Measurements from ENCODE around the gene HSPA4.
"Not testable (repeated sequence)": the region's sequence is repeated elsewhere in the genome, so short reads cannot be mapped to it uniquely, and the experiment has no call there.

The HSPA4 gene

DNA sequence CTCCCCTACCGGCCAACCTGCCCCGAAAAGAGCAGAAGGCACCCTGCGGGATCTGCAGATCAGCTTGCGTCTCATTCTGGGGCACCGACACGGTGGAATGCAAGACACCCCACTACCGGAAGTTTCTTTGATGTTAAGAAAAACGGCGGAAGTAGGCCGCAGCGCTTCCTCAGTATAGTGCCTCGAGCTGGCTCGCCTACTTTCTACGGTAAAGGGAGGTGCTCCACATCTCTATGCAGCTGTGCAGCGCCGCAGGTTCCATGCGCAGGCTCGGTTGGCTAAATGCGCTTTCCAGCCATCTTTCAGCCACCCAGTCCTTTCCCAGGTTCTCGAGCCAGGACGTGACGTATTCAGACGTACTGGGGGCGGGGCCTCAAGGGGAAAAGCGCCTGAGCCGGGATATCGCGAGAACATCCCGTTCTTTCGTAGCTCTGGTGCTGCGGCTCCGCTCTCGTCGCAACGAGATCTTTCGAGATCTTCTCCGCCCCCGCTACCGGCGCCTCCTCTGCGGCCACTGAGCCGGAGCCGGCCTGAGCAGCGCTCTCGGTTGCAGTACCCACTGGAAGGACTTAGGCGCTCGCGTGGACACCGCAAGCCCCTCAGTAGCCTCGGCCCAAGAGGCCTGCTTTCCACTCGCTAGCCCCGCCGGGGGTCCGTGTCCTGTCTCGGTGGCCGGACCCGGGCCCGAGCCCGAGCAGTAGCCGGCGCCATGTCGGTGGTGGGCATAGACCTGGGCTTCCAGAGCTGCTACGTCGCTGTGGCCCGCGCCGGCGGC lies at the start of gene HSPA4:
TSS of gene HSPA4 (plus strand) at position 472 of the 775 bp plus-strand sequence. CDS start at position 710, 238 bp downstream.
- peak; percentile 96 for FAIRE-seq
- peak; percentile 90 for DNase-seq (ENCODE audit: insufficient read length, low spot score)

GRCh38 chr5:133006653-133007052 lies 45.2 kb upstream of the HSPA4 start:
- DNase-seq (ENCODE audit: insufficient read length, low spot score): no peak
- no peak for FAIRE-seq

- not testable (repeated sequence) for DNase-seq (ENCODE audit: insufficient read length, low spot score)
These were observed 43.4 kb upstream of the HSPA4 start for GRCh38 chr5:133008455-133008854.

DNA sequence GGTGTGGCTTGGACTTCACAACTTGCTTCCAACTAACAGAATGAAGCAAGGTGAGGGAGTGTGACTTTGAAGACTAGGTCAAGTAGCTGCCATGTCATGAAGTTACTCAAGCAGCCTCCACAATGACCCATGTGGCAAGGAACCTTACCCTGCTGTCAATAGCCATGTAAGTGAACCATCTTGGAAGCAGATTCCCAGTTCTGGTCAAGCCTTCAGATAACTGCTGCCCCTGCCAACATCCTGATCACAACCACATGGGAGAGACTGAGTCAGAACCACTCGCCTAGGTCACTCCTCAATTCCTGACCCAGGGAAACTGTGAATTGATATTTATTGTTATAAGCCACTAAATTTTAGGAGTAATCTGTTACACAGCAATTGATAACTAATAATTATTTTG lies 36.3 kb upstream of the HSPA4 start:
- DNase-seq (ENCODE audit: insufficient read length, low spot score) (no peak), FAIRE-seq (no peak)

More at GRCh38 chr5:133008455-133008854, 43.4 kb upstream of the HSPA4 start:
- not testable (repeated sequence) for FAIRE-seq

- no peak for DNase-seq (ENCODE audit: insufficient read length, low spot score)
- FAIRE-seq: no peak
These were observed 33.8 kb upstream of the HSPA4 start for GRCh38 chr5:133017964-133018363.

DNA sequence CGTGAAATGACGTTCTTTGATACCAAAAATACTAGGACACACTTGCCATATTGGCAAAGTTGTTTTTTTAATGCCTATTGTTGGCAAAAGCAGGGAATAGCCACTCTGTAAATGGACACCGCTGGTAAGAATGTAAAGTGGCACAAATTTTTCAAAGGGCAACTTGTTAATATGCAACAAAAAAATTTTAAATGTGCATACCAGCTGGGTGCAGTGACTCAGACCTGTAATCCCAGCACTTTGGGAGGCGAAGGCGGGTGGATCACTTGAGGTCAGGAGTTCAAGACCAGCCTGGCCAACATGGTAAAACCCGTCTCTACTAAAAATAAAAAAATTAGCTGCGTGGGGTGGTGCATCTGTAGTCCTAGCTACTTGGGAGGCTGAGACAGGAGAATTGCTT lies 32.3 kb upstream of the HSPA4 start:
- FAIRE-seq: not testable (repeated sequence)

GRCh38 chr5:133025804-133026663 lies 25.8 kb upstream of the HSPA4 start, which contains the start of gene ZCCHC10:
ZCCHC10 (minus strand) TSS chr5:133026549; CDS start chr5:133026537, 12 bp downstream.
- FAIRE-seq (peak; percentile 86), DNase-seq (ENCODE audit: insufficient read length, low spot score) (peak; percentile 75)

More for the DNA sequence above, 32.3 kb upstream of the HSPA4 start:
- DNase-seq (ENCODE audit: insufficient read length, low spot score): not testable (repeated sequence)

DNA sequence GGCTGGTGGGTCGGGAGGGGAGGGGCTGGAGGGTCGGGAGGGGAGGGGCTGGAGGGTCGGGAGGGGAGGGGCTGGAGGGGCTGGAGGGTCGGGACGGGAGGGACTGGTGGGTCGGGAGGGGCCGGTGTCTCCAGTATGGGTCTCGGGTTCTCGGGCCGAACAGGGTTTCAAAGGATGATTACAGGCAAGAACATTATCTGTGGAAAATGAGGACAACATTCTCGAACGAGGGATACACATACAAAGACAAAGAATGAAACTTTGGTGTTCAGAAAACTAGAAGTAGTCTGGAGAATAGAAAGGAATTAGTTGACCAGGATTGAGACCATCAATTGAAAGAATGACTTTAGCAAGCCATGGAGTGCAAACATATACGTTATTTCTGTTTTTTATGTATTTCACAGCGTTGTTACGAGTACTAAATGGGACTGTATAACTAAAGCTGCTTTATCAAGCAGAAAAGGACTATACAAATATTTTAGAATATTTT lies 25.1 kb upstream of the HSPA4 start:
- DNase-seq (ENCODE audit: insufficient read length, low spot score): no peak
- FAIRE-seq: no peak

DNA sequence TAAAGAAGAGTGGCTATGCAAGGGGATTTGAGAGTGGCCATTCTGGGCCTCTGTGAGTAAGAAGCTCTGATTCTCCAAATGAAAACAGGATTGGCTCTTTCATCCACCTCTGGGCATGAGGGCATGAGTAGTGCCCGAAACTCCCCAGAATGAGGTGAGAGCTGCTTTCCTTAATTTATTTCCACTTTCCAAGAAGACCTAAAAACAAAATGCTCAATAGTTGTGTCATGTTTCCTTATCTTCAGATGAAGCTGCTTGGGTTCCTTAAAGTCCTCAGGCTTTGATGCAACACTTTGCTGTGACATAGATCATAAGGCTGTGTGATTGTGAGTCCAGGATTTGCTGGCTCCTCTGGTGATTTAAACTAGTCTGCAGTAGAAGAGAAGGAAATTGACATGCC lies 22.4 kb upstream of the HSPA4 start:
- FAIRE-seq (no peak), DNase-seq (ENCODE audit: insufficient read length, low spot score) (no peak)

GRCh38 chr5:133030343-133031005 lies 21.3 kb upstream of the HSPA4 start:
- FAIRE-seq (no peak), DNase-seq (ENCODE audit: insufficient read length, low spot score) (no peak)

DNA sequence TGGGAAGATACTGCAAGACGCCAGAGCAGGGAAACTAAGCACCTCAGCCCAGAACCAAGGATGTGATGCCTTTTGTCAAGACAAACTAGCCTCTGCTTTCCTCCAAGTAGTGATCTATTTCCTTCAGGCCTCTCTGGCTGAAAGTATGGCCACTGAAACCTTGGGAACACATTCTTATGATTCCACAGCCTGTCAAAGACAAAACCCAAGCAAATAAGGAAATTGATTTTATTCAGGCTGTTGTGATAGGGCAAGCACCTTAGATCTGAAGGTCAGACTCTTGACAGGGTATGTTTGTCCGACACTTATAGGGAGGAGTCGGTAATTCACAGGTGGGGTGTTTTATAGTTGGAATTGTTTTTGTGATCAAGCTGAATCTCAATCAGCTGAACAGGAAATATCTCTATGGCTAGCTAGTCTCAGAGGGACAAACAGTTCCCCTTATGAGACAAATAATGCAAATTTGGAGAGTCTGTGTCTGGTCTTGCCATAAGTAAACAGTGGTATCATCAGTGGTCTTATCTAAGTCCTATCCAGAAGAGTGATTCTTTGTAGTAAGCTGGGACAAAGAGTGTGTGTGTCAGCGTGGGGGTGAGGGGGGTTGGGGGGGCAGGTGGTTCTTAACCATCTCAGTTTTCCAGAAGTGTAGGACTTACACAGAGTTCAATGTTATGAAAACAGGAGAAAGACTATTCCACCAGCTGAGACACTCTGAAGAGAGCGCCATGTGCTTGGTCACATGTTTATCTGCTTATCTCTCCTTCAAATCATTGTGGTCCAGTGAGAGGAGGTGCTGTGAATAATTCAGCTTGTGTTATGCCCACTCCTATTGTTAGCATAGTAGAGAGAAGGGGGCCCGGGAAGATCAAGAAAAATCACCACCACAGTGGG lies 18.7 kb upstream of the HSPA4 start:
- DNase-seq (ENCODE audit: insufficient read length, low spot score) (no peak), FAIRE-seq (peak; percentile 55)

DNA sequence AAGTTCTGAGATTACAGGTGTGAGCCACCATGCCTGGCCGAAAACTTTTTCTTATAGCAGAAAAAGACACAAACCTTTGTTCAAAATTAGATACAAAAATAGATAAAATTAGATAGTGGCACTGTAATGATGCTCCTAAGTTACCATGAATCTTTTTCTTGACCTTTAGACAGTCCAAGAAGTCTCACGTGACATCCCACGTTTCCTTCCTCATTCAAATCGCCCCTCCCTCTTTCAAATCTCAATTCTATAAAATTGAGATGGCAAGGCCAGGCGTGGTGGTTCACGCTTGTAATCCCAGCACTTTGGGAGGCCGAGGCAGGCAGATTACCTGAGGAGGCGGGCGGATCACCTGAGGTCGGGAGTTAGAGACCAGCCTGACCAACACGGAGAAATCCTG lies 17.7 kb upstream of the HSPA4 start:
- no peak for DNase-seq (ENCODE audit: insufficient read length, low spot score)
- FAIRE-seq: no peak

GRCh38 chr5:133035224-133035623 lies 16.6 kb upstream of the HSPA4 start:
- DNase-seq (ENCODE audit: insufficient read length, low spot score): no peak
- FAIRE-seq: no peak

DNA sequence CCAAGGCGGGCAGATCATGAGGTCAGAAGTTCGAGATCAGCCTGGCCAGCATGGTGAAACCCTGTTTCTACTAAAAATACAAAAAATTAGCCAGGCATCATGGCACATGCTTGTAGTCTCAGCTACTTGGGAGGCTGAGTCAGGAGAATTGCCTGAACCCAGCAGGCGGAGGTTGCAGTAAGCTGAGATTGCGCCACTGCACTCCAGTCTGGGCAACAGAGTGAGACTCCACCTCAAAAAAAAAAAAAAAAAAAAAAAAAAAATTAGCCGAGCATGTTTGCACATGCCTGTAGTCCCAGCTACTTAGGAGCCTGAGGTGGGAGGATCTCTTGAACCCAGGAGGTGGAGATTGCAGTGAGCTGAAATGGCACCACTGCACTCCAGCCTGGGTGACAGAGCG lies 15.1 kb upstream of the HSPA4 start:
- not testable (repeated sequence) for DNase-seq (ENCODE audit: insufficient read length, low spot score); FAIRE-seq

DNA sequence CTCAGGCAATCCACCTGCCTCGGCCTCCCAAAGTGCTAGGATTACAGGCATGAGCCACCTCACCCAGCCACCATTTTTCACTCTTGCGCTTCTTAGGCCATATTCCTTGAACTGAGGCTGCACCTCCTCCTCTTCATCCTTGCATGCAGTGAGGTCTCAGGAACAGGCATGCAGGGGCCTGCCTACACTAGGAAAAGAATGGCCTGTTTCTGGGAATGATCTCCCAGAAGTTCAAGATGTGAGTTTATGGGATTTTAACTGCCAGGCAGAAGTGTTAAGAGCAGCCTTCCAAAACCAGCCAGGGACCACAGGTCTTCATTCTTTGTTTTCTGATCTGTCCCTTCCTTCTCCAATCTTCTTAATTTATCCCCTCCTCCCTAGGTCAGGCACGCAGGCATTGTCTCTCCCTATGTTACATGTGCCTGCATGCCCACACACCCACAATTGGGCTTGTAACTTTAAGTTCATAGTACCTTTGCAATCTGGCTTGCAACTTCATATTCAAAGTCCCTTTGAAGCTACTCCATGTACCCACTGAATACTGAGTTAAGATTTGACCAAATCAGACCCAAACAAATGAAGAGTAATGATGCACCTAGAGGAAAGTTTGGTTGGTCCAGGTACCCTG lies 10.5 kb upstream of the HSPA4 start:
- DNase-seq (ENCODE audit: insufficient read length, low spot score) (no peak), FAIRE-seq (no peak)

DNA sequence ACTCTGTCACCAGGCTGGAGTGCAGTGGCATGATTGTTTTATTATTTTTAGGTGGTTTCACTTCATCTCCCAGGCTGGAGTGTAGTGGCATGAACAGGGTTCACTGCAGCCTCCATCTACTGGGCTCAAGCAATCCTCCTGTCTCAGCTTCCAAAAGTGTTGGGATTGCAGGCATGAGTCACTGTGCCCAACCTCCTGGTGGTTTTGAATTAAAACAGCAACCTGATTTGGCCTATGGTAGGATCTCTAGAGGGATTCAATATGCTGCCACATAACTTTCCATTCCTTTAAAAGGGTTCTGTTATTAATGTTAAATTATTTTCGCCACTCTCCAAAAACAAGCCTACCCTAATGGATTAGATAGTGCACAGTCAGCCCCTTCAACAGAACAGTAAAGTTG lies 9.9 kb upstream of the HSPA4 start:
- DNase-seq (ENCODE audit: insufficient read length, low spot score): no peak
- no peak for FAIRE-seq

- DNase-seq (ENCODE audit: insufficient read length, low spot score); FAIRE-seq: not testable (repeated sequence)
These were observed 5.3 kb upstream of the HSPA4 start for GRCh38 chr5:133046560-133046959.

DNA sequence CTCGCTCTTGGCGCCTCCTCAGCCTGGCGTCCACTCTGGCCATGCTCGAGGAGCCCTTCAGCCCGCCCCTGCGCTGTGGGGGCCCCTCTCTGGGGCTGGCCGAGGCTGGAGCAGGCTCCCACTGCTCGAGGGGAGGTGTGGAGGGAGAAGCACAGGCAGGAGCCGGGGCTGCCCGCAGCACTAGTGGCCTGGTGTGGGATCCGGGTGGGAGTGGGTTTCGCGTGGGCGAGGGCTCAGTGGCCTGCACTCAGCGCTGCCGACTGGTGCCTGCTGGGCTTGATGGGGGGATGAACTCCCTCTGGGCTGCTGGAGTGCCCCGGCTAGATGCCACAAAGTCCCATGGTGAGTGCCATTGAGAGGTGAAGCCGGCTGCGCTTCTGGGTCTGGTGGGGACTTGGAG lies 4.4 kb upstream of the HSPA4 start:
- DNase-seq (ENCODE audit: insufficient read length, low spot score): no peak
- FAIRE-seq: no peak

- FAIRE-seq (no peak), DNase-seq (ENCODE audit: insufficient read length, low spot score) (no peak)
These were observed 2.7 kb upstream of the HSPA4 start for GRCh38 chr5:133048993-133049725.
